Testis (tissue), 2 donors: ENCODE results near the gene CYP3A5.
"Not testable (repeated sequence)": the region's sequence is repeated elsewhere in the genome, so short reads cannot be mapped to it uniquely, and the experiment has no call there.

Experiments used
- POLR2A ChIP-seq: fragments of 450-650 bp; IDR thresholded peaks from one replicate; pipeline ENCODE4 v1.6.1; 2017; ENCODE audit warnings: antibody characterized with exemption, mild to moderate bottlenecking, moderate library complexity
- TF ChIP-seq, protein P1 (sequence below), 3 experiments: fragments of 450-650 bp in 2 of 3; fragments of 200-600 bp in 1 of 3; sonication (generic) in 1 of 3; IDR thresholded peaks; one replicate each; pipeline ENCODE4 v1.5.1; 2016 to 2019; ENCODE audit warnings: antibody characterized with exemption in 3 of 3, mild to moderate bottlenecking in 2 of 3, moderate library complexity in 1 of 3

DNA sequence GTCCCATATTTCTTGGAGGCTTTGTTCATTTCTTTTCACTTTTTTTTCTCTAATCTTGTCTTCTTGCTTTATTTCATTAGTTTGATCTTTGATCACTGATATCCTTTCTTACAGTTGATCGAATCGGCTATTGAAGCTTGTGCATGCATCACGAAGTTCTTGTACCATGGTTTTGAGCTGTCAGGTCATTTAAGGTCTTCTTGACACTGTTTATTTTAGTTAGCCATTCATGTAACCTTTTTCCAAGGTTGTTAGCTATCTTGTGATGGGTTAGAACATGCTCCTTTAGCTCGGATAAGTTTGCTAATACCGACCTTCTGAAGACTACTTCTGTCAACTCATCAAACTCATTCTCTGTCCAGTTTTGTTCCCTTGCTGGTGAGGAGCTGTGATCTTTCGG is 12.8 kb upstream of the CYP3A5 start:
- TF ChIP-seq, protein P1, sequence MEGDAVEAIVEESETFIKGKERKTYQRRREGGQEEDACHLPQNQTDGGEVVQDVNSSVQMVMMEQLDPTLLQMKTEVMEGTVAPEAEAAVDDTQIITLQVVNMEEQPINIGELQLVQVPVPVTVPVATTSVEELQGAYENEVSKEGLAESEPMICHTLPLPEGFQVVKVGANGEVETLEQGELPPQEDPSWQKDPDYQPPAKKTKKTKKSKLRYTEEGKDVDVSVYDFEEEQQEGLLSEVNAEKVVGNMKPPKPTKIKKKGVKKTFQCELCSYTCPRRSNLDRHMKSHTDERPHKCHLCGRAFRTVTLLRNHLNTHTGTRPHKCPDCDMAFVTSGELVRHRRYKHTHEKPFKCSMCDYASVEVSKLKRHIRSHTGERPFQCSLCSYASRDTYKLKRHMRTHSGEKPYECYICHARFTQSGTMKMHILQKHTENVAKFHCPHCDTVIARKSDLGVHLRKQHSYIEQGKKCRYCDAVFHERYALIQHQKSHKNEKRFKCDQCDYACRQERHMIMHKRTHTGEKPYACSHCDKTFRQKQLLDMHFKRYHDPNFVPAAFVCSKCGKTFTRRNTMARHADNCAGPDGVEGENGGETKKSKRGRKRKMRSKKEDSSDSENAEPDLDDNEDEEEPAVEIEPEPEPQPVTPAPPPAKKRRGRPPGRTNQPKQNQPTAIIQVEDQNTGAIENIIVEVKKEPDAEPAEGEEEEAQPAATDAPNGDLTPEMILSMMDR (IDR thresholded peaks at IDR 0.05), result not testable (repeated sequence)
- TF ChIP-seq POLR2A, result not testable (repeated sequence)
